ENCODE data around the gene RAB3C.
"Not testable (repeated sequence)": the region's sequence is repeated elsewhere in the genome, so short reads cannot be mapped to it uniquely, and the experiment has no call there.

Gene RAB3C

DNA sequence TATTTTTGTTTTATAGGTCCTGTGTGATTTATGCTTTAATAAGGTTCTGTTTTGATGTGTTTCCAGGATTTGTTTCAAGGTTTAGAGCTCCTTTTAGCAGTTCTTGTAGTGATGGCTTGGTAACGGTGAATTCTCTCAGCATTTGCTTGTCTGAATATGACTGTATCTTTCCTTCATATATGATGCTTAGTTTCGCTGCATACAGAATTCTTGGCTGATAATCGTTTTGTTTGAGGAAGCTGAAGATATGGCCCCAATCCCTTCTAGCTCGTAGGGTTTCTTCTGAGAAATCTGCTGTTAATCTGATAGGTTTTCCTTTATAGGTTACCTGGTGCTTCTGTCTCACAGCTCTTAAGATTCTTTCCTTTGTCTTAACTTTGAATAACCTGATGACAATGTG is 20.0 kb downstream of the RAB3C start:
- DNase-seq (ENCODE audit: low read depth in 3 of 3): not testable (repeated sequence)

- no peak for DNase-seq (ENCODE audit: low read depth in 3 of 3)
Observed at GRCh38 chr5:58606064-58606463, 23.2 kb downstream of the RAB3C start.

GRCh38 chr5:58615972-58616371 is 33.1 kb downstream of the RAB3C start:
- no peak for DNase-seq (ENCODE audit: low read depth in 3 of 3)

- DNase-seq (ENCODE audit: low read depth in 3 of 3): no peak
Observed at GRCh38 chr5:58617241-58617640, 34.4 kb downstream of the RAB3C start.

DNA sequence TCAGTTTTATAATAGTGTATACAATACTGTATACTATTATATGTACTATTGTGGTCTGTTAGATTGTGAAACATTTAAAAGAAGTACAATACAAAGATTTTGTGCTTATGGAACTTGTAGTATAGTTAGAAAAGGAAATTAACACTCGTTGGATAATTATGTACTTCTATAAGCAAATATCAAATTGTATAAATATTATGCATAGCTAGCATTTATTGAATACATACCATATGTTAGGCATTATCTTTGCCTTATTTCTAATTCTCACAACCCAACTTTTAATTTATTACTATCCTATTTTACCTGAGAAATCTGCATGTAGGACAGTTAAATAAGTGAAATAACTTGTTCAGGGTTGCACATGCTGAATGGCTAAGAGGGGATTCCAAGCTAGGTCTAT is 37.5 kb downstream of the RAB3C start:
- DNase-seq (ENCODE audit: low read depth in 3 of 3): no peak

- no peak for DNase-seq (ENCODE audit: low read depth in 3 of 3)
Observed at GRCh38 chr5:58622936-58623871, 40.3 kb downstream of the RAB3C start.

DNA sequence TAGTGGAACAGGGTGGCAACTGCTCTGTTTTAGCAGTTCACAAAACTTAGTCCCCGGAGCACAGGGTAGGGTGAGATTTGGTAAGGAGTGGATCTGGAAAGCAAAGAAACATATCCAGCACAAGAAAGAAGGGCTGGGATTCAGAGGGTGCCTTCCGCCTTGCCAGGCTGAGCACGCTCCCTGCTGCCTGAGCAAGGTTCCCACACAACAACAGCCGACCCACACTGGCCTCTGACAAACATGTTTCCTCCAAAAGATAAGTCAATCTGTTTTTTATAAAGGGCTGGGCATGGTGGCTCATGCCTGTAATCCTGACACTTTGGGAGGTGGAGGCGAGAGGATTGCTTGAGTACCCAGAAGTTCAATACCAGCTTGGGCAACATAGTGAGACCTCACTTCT is 45.8 kb downstream of the RAB3C start:
- no peak for DNase-seq (ENCODE audit: low read depth in 3 of 3)

- DNase-seq (ENCODE audit: low read depth in 3 of 3): no peak
Observed at GRCh38 chr5:58629271-58630159, 46.6 kb downstream of the RAB3C start.

DNA sequence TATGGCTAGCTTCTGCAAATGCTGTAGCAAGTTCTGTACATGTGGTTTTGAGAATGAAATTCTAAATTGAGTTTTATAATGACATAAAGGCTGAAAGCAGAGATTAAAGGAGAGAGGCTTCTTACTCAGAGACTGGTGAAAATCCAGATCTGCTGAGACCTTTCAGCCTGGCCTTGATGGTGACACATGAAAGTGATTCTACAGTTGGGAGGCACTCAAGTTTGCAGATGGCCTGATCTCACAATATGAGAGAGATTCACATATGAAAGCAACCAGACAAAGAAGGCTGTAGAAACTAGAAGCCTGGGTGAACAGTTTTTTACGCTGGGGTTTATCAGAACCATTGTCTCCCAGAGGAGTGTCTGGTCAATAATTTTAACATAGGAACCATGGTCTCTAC is 49.0 kb downstream of the RAB3C start:
- DNase-seq (ENCODE audit: low read depth in 3 of 3): no peak

DNA sequence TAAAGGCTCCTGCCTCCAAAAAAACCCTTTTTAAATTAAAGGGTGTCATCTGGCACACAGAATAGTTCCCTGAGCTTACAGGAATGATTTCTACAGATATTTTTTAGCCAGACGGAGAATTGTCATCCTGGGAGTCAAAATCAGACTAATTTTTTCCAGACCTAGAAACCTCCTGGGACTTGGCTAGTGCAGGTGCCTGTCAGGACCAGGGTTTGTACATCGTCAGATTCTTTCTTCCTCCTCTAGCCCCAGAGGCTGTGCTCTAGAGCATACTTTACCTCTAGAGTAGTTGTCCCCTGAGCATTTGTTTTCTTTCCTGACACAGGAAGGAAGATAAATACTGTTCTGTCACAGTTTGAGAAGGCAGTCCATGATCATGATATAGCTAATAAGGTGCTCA is 52.5 kb downstream of the RAB3C start:
- no peak for DNase-seq (ENCODE audit: low read depth in 3 of 3)

DNA sequence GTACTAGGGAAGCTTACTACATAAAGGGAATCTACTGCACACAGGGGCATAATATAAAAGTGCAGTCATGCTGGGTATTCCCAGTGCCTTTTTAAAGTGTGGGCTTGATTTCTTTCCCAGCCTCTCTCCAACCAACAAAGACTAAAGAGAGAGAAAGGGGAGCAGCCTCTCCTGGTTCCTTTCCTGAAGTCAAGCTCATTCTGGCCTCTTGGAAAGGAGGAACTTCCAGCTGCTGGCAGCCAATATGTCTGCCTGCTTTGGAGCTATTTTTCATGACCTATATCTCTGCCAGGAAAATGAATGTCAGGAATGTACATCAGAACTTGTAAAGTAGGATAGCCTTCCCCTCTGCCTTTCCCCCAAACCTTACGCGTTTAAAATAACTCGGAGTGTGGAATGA is 57.1 kb downstream of the RAB3C start:
- DNase-seq (ENCODE audit: low read depth in 3 of 3): no peak

GRCh38 chr5:58641533-58641932 is 58.7 kb downstream of the RAB3C start:
- no peak for DNase-seq (ENCODE audit: low read depth in 3 of 3)

DNA sequence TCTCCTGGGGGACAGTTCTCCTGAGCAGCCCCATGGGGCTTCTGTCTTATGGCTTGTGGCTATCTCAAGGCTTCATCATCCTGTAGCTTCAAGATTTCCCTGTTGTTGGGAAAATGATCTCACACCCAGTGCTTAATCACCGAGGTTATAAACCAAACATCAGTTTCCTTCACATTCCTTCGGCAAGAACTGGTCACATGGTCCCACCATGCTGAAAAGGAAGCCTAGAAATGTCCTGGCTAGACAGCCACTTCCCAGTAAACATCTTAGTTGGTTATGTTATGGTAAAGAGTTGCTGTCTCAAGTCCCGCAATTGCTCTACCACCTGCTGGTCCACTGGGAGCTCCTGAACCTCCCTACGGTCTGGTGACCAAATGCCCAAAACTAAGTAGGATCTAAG is 66.0 kb downstream of the RAB3C start:
- no peak for DNase-seq (ENCODE audit: low read depth in 3 of 3)

DNA sequence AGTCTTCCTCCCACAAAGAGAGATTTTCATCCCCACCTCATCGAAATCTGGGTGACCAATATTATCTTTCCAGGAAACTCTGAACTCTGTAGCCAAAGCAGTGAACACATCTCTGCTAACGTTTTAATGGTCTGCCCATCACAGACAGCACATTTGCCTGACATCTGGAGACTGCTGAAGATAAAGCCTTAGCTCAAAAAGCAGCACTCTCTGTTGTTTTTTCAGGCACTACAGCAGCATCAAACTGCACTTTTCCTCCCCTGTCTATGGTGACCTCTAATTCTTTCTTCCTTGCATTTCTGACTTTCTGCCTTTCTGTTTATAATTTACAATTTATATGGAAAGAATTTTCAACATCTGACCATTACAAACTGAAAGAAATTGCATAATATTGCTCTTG is 66.8 kb downstream of the RAB3C start:
- DNase-seq (ENCODE audit: low read depth in 3 of 3): no peak

DNA sequence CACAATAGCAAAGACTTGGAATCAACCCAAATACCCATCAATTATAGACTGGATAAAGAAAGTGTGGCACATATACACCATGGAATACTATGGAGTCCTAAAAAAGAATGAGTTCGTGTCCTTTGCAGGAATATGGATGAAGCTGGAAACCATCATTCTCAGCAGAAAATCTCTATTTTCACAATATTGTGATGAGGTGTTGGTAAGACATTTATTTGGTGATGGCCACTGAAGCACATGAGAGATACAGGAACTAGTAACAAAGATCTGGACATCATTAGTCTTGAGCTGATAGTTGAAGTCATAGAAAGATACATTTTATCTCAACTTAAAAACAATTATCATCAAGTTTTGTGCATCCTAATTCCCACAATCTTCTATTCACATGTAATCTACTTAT is 70.6 kb downstream of the RAB3C start:
- DNase-seq (ENCODE audit: low read depth in 3 of 3): no peak

DNA sequence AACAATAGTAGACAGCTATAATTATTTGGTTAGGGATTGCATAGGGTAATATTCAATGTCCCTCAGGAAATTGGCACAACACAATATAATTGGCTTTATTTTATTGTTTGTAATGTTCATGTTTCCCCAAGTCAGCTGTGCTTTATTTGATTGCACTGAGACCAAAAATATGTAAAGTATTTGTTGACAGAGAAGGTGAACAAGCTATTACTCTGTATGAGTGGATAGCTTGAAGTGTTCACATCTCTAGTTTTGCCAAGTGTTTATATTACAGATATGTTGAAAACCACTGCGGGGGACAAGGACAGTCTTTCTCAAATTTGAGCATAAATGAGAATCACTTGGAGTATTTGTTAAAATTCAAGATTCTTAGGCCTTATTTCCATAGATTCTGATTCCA is 83.3 kb downstream of the RAB3C start:
- no peak for DNase-seq (ENCODE audit: low read depth in 3 of 3)

GRCh38 chr5:58666598-58667581 is 84.0 kb downstream of the RAB3C start:
- no peak for DNase-seq (ENCODE audit: low read depth in 3 of 3)

- no peak for DNase-seq (ENCODE audit: low read depth in 3 of 3)
Observed at GRCh38 chr5:58670582-58670981, 87.7 kb downstream of the RAB3C start.

- DNase-seq (ENCODE audit: low read depth in 3 of 3): no peak
Observed at GRCh38 chr5:58671155-58671554, 88.3 kb downstream of the RAB3C start.

DNA sequence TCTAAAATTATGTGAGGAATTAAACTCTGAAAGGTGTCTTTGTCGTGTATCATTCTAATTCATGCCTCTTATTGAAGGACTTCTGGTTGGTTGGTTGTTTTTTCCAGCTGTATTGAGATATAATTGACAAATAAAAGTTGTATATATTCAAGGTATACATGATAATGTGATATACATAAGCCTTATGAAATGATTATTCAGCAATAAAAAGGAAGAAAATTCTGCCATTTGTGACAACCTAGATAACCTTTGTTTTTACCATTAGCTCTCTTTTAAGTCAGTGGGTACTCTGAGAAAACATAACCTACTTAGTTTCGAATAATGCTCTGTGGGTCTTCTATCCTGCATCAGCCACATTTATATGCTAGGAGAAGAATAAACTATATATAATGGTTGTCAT is 89.6 kb downstream of the RAB3C start:
- DNase-seq (ENCODE audit: low read depth in 3 of 3): no peak

GRCh38 chr5:58674070-58674469 is 91.2 kb downstream of the RAB3C start:
- DNase-seq (ENCODE audit: low read depth in 3 of 3): no peak

GRCh38 chr5:58674711-58675110 is 91.8 kb downstream of the RAB3C start:
- DNase-seq (ENCODE audit: low read depth in 3 of 3): no peak

Data from stimulated activated CD4-positive, alpha-beta T cell treated with anti-CD3 and anti-CD28 coated beads, TNF-alpha, amount 100 ng/mL, for 48 hours (primary cell).